ENCODE measurements around the gene PTH2R.
"Not testable (repeated sequence)": the region's sequence is repeated elsewhere in the genome, so short reads cannot be mapped to it uniquely, and the experiment has no call there.

Gene PTH2R

GRCh38 chr2:208482453-208483015, 75.9 kb downstream of the PTH2R start:
- H2AFZ ChIP-seq (ENCODE audit: low read depth, low read length, severe bottlenecking); H3K36me3 ChIP-seq (ENCODE audit: low read length); H3K79me2 ChIP-seq (ENCODE audit: insufficient read depth, low read length); H3K4me2 ChIP-seq (ENCODE audit: low read depth, low read length, poor library complexity, severe bottlenecking); H3F3A ChIP-seq (ENCODE audit: insufficient read depth); H3K9me2 ChIP-seq (replicated peaks; ENCODE audit: insufficient read depth, low read length); H3K27me3 ChIP-seq (ENCODE audit: low read length); H3K9ac ChIP-seq (ENCODE audit: low read length); H3K4me3 ChIP-seq (ENCODE audit: insufficient read depth, low read length, poor library complexity, severe bottlenecking); H3K27ac ChIP-seq (ENCODE audit: low read depth, low read length); H3K9me3 ChIP-seq (ENCODE audit: insufficient read depth, low read length); H4K20me1 ChIP-seq (ENCODE audit: low read depth, low read length): not testable (repeated sequence)

GRCh38 chr2:208485390-208485789, 78.8 kb downstream of the PTH2R start:
- no peaks in the 10 kb centered on the region for H3K79me2 ChIP-seq (ENCODE audit: insufficient read depth, low read length)
- H3K27me3 ChIP-seq (ENCODE audit: low read length): no peaks in the 10 kb centered on the region
- H3K4me3 ChIP-seq (ENCODE audit: insufficient read depth, low read length, poor library complexity, severe bottlenecking): no peak overlapping the region
- H3F3A ChIP-seq (ENCODE audit: insufficient read depth): no peaks in the 10 kb centered on the region
- no peaks in the 10 kb centered on the region for H4K20me1 ChIP-seq (ENCODE audit: low read depth, low read length)
- no peaks in the 10 kb centered on the region for H3K9me2 ChIP-seq (replicated peaks; ENCODE audit: insufficient read depth, low read length)
- H3K36me3 ChIP-seq (ENCODE audit: low read length): no peaks in the 10 kb centered on the region
- H3K9ac ChIP-seq (ENCODE audit: low read length): no peak overlapping the region
- H2AFZ ChIP-seq (ENCODE audit: low read depth, low read length, severe bottlenecking): no peak overlapping the region
- no peaks in the 10 kb centered on the region for H3K9me3 ChIP-seq (ENCODE audit: insufficient read depth, low read length)
- H3K27ac ChIP-seq (ENCODE audit: low read depth, low read length): no peak overlapping the region
- H3K4me2 ChIP-seq (ENCODE audit: low read depth, low read length, poor library complexity, severe bottlenecking): no peak overlapping the region
- no peak for TF ChIP-seq EZH2phosphoT487 (conservative IDR thresholded peaks at IDR 0.05; ENCODE audit: low read length)
- TF ChIP-seq CTCF (IDR thresholded peaks at IDR 0.05; ENCODE audit: insufficient read depth, low read length, poor library complexity, severe bottlenecking): no peak

- TF ChIP-seq CTCF (IDR thresholded peaks at IDR 0.05; ENCODE audit: insufficient read depth, low read length, poor library complexity, severe bottlenecking) (no peak), EZH2phosphoT487 (conservative IDR thresholded peaks at IDR 0.05; ENCODE audit: low read length) (no peak)
- Histone ChIP-seq H3K9me2 (replicated peaks; ENCODE audit: insufficient read depth, low read length) (no peaks in the 10 kb centered on the region), H3K36me3 (ENCODE audit: low read length) (no peaks in the 10 kb centered on the region), H2AFZ (ENCODE audit: low read depth, low read length, severe bottlenecking) (no peak overlapping the region), H3K9ac (ENCODE audit: low read length) (no peak overlapping the region), H3K4me2 (ENCODE audit: low read depth, low read length, poor library complexity, severe bottlenecking) (no peak overlapping the region), H3K9me3 (ENCODE audit: insufficient read depth, low read length) (no peaks in the 10 kb centered on the region), H3K4me3 (ENCODE audit: insufficient read depth, low read length, poor library complexity, severe bottlenecking) (no peak overlapping the region), H3F3A (ENCODE audit: insufficient read depth) (no peaks in the 10 kb centered on the region), H3K27ac (ENCODE audit: low read depth, low read length) (no peak overlapping the region), H4K20me1 (ENCODE audit: low read depth, low read length) (no peaks in the 10 kb centered on the region), H3K27me3 (ENCODE audit: low read length) (no peaks in the 10 kb centered on the region), H3K79me2 (ENCODE audit: insufficient read depth, low read length) (no peaks in the 10 kb centered on the region)
These were observed 82.3 kb downstream of the PTH2R start for GRCh38 chr2:208488686-208489564.

- Histone ChIP-seq H3K27ac (ENCODE audit: low read depth, low read length) (no peak overlapping the region), H3K9ac (ENCODE audit: low read length) (no peak overlapping the region), H3K36me3 (ENCODE audit: low read length) (no peaks in the 10 kb centered on the region), H3F3A (ENCODE audit: insufficient read depth) (no peaks in the 10 kb centered on the region), H3K4me2 (ENCODE audit: low read depth, low read length, poor library complexity, severe bottlenecking) (no peak overlapping the region), H2AFZ (ENCODE audit: low read depth, low read length, severe bottlenecking) (no peak overlapping the region), H4K20me1 (ENCODE audit: low read depth, low read length) (no peaks in the 10 kb centered on the region), H3K79me2 (ENCODE audit: insufficient read depth, low read length) (no peaks in the 10 kb centered on the region), H3K4me3 (ENCODE audit: insufficient read depth, low read length, poor library complexity, severe bottlenecking) (no peak overlapping the region), H3K27me3 (ENCODE audit: low read length) (no peaks in the 10 kb centered on the region), H3K9me3 (ENCODE audit: insufficient read depth, low read length) (no peaks in the 10 kb centered on the region), H3K9me2 (replicated peaks; ENCODE audit: insufficient read depth, low read length) (no peaks in the 10 kb centered on the region)
- TF ChIP-seq CTCF (IDR thresholded peaks at IDR 0.05; ENCODE audit: insufficient read depth, low read length, poor library complexity, severe bottlenecking) (no peak), EZH2phosphoT487 (conservative IDR thresholded peaks at IDR 0.05; ENCODE audit: low read length) (no peak)
These were observed 83.1 kb downstream of the PTH2R start for GRCh38 chr2:208489687-208490086.
